Measurements from ENCODE around the gene TOR2A.

TOR2A gene

DNA sequence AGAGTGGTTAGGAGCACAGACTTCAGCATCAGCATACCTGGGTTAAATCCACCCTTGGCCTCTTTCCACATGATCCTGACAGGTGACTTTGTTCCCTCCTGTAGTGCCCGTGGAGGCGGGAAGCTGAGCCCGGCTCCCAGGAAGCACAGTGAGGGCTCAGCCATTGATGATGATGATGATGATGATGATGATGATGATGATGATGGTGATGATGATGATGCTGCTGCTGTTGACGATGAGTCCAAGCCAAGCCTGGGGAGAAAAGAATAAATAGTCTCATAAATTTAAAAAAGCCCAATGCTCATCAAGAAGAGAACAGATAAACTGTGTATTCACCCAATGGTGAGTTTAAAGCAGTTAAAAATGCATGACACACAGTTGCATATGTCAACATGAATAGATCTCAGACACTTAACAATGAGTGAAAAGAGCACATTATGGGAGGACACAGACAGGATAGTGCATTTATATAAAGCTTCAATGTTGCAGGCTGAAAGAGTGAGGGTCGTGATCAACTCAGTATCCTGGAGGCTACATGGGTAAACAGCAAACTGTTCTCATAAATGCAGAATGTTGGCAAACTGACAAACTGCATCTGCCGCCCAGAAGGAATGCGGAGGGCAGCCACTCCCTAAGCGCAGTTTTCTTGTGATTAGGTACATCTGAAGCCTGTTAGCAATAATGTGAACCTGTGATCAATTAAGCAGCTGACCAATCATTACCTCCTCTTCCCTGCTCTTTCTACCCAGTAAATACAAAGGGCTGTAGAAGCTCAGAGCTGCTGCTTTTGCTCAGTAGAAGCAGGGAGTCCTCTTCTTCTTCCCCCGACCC, 40.0 kb downstream of the TOR2A start:
- no peak for DNase-seq

- no peak for DNase-seq
Observed at GRCh38 chr9:127693697-127694096, 41.4 kb downstream of the TOR2A start.

GRCh38 chr9:127693143-127693542, 42.0 kb downstream of the TOR2A start:
- no peak for DNase-seq

DNA sequence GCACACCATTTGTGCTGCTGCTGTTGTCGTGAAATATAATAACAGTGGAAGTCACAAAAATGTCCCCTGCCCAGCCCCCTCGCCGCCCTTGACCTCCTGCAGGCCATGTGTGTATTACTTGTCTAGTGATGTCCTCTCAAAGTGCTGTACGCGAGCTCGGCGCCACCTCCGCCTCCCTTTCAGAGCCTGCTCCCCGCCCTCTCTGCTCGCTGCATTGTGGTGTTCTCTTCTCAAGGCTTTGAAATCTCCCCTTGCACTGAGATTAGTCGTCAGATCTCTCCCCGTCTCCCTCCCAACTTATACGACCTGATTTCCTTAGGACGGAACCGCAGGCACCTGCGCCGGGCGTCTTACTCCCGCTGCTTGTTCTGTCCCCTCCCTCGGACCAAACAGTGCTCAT, 43.0 kb downstream of the TOR2A start:
- DNase-seq = no peak

- no peak for DNase-seq
Observed at GRCh38 chr9:127690735-127691134, 44.4 kb downstream of the TOR2A start.

- DNase-seq = no peak
Observed at GRCh38 chr9:127689329-127690000, 45.6 kb downstream of the TOR2A start.

GRCh38 chr9:127686461-127687393, 48.4 kb downstream of the TOR2A start:
- no peak for DNase-seq

GRCh38 chr9:127684576-127684975, 50.5 kb downstream of the TOR2A start:
- DNase-seq = no peak

DNA sequence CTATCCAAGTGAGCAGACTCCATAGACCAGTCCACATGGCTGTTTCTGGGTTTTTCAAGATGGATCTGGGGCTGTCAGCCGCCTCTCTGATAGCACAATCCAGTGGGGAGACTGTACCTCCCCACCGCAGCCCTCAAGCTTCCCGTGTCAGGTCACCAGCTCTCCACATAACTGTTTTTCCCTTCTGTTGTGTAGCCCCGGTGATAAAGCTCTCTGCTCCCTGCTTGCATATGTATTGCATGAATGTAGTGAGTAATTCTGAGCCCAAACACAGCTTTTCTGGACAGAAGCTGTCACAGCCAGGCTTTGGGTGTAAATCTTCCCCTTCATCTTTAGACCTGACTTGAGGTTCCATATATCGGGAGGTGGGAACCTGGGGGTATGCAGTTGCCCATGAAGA, 51.4 kb downstream of the TOR2A start:
- DNase-seq = no peak

DNA sequence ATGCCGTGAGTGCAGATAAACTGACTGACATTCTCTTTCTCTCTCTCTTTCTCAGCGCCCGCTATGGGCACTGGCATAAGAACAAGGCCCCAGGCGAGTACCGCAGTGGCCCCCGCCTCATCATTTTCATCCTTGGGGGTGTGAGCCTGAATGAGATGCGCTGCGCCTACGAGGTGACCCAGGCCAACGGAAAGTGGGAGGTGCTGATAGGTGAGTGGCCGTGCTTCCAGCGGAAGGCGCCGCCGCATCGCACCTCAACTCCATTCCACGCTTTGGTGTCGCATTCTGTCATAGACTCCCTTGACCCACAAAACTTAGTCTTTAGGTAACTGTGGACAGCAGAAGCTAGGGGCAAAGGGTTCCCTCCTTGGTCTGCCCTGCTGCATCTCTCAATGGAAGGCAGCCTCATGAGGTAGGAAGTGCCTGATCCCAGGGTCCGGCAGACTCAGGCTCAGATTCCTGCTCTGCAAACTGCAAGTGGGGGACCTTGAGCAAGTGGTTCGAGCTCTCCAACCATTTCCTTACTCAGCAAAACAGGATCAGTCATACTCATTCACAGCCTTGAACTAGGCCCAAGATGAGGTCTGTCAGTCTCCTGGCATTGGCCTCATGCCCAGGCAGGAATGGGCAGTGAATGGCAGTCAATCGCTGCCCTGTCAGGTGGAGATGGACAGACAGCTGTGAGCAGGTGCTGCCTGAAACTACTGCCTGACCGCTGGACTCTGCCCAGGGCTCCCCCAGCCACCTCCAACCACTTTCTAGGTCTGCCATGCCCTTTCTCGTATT, 52.5 kb downstream of the TOR2A start:
- no peak for DNase-seq
